ENCODE data around the gene CAPN15. TPM values are rescaled to one million over a fixed set of nuclear protein-coding genes. Genes with fewer than 3 reads are reported as not detected.
A peak's percentile ranks its signal among the peaks of the same experiment; 100 is the strongest.

The CAPN15 gene
- total RNA-seq, 1 donor from 2014 or later, result 60.3 TPM

- H3K27me3 Mint-ChIP-seq (ENCODE audit: low read depth), result no peaks in the 10 kb centered on the region
- DNase-seq (ENCODE audit: low read depth, low spot score), result no peak
- no peaks in the 10 kb centered on the region for H3K9me3 Mint-ChIP-seq
- H3K36me3 Mint-ChIP-seq (ENCODE audit: low read depth), result no peaks in the 10 kb centered on the region
- no peak for TF ChIP-seq CTCF (conservative IDR thresholded peaks at IDR 0.05)
- H3K27ac Mint-ChIP-seq (ENCODE audit: unreplicated experiment), result no peak overlapping the region
- peaks cover 8% of the 10 kb centered on the region for H3K4me1 Mint-ChIP-seq
- peak overlapping the region; percentile 68 for H3K4me3 Mint-ChIP-seq
These were observed 48.8 kb downstream of the CAPN15 start for GRCh38 chr16:576197-576822.

GRCh38 chr16:576823-577201 is 49.3 kb downstream of the CAPN15 start:
- no peak for DNase-seq (ENCODE audit: low read depth, low spot score)
- H3K36me3 Mint-ChIP-seq (ENCODE audit: low read depth), result no peaks in the 10 kb centered on the region
- peak overlapping the region; percentile 68 for H3K4me3 Mint-ChIP-seq
- H3K4me1 Mint-ChIP-seq, result peaks cover 3% of the 10 kb centered on the region
- H3K27me3 Mint-ChIP-seq (ENCODE audit: low read depth), result no peaks in the 10 kb centered on the region
- H3K27ac Mint-ChIP-seq (ENCODE audit: unreplicated experiment), result no peak overlapping the region
- no peak for TF ChIP-seq CTCF (conservative IDR thresholded peaks at IDR 0.05)
- no peaks in the 10 kb centered on the region for H3K9me3 Mint-ChIP-seq

GRCh38 chr16:577796-578195 is 50.3 kb downstream of the CAPN15 start:
- no peak for DNase-seq (ENCODE audit: low read depth, low spot score)
- no peak overlapping the region for H3K27ac Mint-ChIP-seq (ENCODE audit: unreplicated experiment)
- H3K4me1 Mint-ChIP-seq, result no peaks in the 10 kb centered on the region
- no peak for TF ChIP-seq CTCF (conservative IDR thresholded peaks at IDR 0.05)
- no peaks in the 10 kb centered on the region for H3K9me3 Mint-ChIP-seq
- no peaks in the 10 kb centered on the region for H3K36me3 Mint-ChIP-seq (ENCODE audit: low read depth)
- peak overlapping the region; percentile 19 for H3K4me3 Mint-ChIP-seq
- no peaks in the 10 kb centered on the region for H3K27me3 Mint-ChIP-seq (ENCODE audit: low read depth)

GRCh38 chr16:578232-578869 is 50.8 kb downstream of the CAPN15 start:
- Mint-ChIP-seq H3K4me3 (no peak overlapping the region), H3K27me3 (ENCODE audit: low read depth) (no peaks in the 10 kb centered on the region), H3K27ac (ENCODE audit: unreplicated experiment) (no peak overlapping the region), H3K9me3 (no peaks in the 10 kb centered on the region), H3K4me1 (no peaks in the 10 kb centered on the region), H3K36me3 (ENCODE audit: low read depth) (no peaks in the 10 kb centered on the region)
- TF ChIP-seq CTCF (conservative IDR thresholded peaks at IDR 0.05), result no peak
- no peak for DNase-seq (ENCODE audit: low read depth, low spot score)

- Mint-ChIP-seq H3K4me3 (peak overlapping the region; percentile 31), H3K36me3 (ENCODE audit: low read depth) (no peaks in the 10 kb centered on the region)
- peak; percentile 68 for DNase-seq (ENCODE audit: low read depth, low spot score)
These were observed 51.4 kb downstream of the CAPN15 start for GRCh38 chr16:578870-579405.

More at GRCh38 chr16:578870-579405, 51.4 kb downstream of the CAPN15 start:
- TF ChIP-seq CTCF (conservative IDR thresholded peaks at IDR 0.05), result peak; percentile 76
- Mint-ChIP-seq H3K4me1 (no peaks in the 10 kb centered on the region), H3K9me3 (no peaks in the 10 kb centered on the region), H3K27me3 (ENCODE audit: low read depth) (no peaks in the 10 kb centered on the region), H3K27ac (ENCODE audit: unreplicated experiment) (no peak overlapping the region)

Measured in neural crest cell (in vitro differentiated cells).